LoVo (cell line): ENCODE results near the gene SPTBN5.
A peak's percentile ranks its signal among the peaks of the same experiment; 100 is the strongest.

Experiments used
- DNase-seq: peaks from one replicate; pipeline ENCODE4 v3.0.0-alpha.2; 2016; ENCODE audit warnings: low spot score

SPTBN5 gene

DNA sequence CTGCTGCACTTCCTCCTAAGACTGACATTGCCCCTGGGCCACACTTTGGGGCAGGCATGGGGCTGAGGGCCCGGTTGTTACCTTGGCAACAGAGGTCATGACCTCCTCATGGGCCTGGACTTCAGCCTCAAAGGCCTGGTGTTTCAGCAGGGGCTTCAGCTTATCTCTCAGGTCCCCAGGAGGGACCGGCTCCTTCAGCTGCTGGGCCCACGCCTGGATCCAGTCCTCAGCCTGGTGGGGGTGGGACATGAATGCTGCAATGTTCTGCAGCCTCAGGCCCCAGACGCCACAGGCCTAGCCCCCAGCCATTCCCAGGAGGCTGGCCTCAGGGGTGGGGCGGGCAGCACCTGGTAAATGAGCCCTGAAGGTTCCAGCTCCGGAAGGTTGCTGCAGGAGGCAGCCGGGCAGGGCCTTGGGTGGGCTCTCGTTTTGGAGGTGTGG lies 27.6 kb downstream of the SPTBN5 start:
- DNase-seq: no peak

DNA sequence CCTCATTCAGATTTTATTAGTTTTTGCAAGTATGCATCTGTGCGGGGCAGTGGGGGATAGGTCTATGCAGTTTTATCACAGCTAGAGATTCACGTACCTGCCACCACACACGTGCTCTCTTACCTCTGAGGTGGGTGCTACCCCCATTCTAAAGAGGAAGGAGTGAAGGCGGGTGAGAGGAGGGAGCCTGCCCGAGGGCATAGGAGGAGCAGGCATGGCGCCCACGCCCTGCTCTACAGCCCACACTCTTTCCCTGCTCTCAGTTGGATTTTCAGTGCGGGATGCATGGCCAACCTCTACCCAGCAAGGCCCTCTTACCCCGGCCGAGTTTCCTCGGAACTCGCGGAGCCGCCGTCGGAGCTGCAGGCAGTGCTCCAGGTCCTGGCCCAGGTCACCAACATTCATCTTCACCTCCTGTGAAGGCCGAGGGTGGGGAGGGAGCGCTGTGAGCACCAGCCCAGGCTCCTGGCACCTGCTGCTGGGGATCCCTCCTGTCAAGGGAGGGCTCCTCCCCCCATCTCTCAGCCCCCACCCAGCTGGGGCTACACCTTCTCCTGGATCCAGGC lies 28.3 kb downstream of the SPTBN5 start:
- DNase-seq: no peak

DNA sequence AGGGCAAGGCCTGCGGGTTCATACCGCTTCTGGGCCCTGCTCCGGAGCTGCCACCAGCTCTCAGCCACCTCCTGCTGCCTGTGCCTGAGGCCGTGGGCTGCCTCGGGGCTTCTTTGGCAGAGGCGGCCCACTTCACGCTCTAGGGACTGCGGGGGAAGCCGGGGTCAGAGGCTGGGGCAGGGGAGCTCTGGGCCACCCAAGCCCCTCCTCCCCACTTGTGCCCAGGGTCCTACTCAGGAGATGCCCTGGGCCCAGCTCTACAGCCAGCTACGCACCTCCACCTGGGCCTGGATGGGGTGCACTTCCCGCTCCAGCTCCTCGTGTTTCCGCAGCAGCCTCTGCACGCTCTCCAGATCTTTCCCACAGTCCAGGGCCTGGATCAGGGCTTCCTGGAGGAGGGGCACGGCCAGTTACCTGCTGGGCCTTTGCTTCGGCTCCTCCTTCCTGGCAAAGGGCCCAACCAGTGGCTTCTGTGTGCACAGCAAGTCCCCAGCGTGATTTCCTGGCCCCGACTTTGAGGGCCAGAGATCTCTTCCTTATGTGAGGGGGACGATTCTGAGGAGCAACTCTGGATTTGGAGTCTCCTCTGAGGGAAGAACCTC lies 31.2 kb downstream of the SPTBN5 start:
- peak; percentile 14 for DNase-seq

DNA sequence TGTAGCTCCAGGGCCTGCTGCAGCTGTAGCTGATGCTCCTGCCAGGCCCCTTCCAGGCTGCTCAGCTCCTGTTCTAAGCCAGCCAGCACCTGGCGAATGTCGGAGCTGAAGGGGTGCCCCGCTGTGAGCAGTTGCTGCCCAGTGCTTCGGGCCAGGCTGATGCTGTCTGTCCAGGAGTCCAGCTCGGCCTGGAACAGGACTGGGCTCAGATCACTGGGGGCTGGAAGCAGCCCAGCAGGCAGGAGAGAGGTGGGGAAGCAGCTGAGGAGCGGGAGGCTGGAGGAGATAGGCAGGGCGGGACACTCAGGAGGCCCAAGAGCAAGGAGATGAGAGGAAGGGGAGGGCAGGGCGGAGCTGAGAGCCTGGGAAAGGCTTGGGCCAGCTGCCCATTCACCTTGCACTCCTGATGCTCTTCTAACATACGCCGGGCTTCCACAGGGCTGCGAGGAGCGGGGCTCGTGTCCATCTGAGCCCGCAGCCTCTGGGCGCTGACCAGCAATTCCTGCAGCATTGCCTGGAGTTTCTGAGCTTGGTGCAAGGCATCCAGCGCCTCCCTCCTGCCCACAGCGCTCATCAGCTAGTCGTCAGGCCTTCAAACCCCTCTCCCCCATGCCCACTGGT lies 32.0 kb downstream of the SPTBN5 start:
- DNase-seq: no peak

DNA sequence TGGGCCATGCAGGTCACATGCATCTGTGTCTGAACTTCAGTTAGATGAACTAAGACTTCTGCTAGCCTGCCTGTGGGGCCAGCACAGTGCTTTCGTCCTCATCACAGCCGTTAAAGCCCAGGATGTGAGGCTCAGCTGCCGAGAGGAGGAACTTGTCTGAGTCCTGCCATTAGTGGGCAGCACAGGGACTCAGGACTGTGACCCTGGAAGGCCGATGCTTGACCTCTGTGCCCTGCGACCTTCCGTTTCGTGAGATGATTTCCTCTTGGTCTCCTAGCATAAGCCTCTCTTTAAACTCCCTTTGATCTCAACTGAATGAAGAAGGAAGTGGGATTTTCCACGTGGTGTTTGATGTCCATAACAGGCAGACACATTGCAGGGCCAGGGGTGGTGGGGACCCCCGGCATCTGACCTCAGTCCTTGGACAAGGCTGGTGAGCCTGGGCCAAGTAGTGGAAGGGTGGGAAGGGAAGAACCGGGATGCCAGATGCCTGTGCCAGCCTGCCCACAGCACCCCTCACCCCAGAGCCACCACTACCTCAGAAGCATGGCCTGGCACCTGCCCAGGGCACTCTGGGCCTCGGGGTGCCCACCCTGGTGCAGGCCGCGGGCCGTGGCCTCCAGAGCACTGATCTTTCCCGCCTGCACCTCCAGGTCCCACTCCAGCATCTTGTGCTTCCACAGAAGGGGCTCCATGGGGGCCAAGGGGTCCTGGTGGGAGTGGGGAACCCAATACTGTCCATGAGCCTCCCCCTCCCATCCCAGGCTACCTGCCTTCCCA lies 33.6 kb downstream of the SPTBN5 start:
- DNase-seq: no peak

DNA sequence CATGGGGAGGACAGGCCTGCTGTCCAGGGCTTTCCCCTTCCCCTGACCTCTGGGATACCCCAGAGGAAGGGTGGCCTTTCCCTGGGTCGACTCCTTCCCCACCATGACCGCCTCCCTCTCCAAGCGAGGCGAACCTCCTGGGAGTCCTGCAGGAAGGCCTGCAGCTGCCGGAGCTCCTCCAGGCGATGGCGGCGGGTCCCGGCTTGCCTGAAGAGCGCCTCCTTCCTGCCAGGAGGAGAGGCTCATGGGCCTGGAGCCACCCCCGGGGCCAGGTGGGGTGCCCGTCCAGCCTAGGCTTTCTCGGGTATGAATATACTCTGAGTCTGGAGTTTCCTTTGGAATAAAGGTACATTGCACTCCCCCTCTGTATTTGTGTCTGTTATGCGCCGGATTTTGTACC lies 35.1 kb downstream of the SPTBN5 start:
- no peak for DNase-seq

DNA sequence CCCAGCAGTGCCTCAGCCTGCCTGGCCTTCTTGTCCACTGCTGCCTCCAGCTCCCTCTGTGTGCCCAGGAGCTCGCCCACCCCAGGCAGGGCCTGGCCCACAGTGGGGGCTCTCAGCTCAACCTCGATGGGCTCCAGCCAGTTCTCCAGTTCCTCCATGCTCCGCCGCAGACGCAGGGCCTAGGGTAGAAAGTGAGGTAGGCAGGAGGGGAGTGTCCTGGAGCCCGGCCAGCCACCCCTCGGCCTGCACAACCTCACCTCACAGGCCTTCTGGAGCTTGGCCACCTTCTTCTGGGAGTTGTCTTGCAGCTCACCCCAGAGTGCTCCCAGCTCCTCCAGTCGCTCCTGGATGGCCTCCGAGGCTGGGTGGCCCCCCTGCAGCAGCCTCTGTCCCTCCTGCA lies 36.5 kb downstream of the SPTBN5 start:
- no peak for DNase-seq

DNA sequence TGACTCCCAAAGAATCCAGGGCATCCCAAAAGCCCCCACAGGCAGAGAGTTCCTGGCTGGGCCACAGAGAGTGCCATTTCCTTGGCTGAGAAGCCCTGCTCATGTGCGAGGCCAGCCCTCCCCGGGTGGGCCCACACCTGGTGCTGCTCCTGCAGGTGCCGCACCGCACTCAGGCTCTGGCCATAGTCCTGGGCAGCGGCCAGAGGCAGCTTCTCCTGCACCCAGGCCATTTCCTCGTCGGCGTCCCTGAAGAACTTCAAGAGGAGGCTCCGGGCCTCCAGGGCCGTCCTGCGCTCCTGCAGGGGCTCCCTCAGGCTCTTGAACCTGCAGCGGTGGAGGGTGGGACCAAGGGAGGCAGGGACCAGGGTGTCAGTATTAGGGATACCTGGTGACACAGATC lies 37.1 kb downstream of the SPTBN5 start:
- no peak for DNase-seq

DNA sequence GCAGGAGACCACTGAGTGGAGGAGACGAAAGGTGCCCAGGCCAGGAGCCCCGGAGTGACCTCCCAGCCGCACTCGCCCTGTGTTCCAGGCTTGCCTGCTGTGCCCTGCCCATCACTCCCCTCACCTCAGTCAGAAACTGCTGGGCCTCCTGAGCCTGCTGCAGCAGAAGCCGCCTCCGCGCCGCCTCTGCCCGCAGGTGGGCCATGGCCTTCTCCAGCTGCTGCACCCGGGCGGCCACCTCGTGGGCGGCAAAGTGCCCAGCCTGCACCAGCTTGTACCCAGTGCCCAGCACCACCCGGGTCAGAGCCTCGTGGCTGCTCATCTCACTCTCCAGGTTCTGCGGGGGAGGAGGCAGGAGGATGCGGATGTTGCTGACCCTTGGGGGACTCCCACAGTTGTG lies 37.6 kb downstream of the SPTBN5 start:
- DNase-seq: no peak

DNA sequence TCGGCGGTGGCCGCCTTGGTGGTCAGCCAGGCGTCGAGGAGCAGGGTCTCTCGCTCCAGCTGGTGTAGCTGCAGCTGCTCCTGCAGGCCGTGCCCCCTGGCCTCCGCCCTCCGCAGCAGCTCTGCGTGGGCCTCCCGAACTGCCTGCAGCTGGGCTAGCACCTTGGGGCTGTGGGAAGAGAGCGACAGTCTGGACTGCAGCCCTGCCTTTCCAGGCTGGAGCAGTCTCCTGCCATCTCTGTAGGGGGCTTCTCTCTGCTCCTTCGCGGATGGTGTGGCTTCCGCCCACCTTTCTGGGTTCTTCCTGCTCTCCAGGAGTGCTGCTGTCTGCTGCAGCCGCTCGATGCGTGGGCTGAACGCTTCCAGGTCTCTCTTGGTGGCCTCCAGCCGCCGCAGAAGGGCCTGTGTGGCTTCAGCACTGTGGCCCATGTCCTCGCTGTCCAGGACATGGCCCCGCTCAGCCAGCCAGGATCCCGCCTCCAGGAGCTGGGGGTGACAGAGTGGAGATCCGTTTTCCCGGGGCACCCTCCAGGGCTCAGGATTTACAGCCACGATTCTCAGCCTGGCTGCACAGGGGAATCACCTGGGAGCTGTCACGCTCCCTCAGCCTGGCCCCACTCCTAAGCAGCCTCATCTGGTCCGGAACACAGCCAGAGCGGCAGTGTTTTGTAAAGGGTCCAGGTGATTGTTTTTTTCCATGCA lies 38.4 kb downstream of the SPTBN5 start:
- no peak for DNase-seq

DNA sequence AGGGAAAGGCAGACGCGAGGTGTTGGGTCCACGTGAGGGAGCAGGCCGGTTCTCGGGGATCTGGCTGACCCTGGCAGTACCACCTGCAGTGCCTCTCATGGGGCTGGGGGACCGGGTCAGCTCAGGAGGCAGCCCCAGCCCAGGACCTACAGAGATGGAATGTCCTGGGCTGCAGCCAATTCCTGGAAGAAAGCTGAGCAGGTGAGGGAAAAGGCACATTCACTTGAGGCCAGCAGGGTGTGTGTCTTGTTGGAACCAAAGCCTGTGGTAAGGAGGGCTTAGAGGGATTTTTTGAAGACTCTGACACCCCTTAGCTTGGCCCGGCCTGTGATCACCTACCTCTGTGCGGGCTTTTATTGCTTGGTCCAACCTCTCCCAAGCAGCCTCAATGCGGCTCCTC lies 39.4 kb downstream of the SPTBN5 start:
- no peak for DNase-seq

DNA sequence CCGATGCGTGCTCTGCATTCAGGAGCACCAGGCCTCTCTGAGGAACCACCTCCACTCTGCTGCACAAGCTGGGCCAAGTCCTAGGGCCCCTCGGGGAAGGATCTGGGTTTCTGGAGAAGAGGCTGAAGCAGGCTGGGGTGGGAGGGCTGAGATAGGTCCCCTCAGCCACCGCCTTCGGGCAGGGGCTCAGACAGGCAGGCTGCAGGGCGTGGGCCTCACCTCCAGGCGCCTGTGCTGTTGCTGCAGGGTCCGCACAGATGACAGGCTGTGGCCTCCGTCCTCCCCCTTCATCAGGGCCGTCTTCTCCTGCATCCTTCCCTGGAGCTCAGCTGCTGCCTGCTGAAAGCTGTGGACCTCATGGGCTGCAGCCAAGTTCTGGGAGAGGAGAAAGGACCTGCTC lies 40.0 kb downstream of the SPTBN5 start:
- no peak for DNase-seq

DNA sequence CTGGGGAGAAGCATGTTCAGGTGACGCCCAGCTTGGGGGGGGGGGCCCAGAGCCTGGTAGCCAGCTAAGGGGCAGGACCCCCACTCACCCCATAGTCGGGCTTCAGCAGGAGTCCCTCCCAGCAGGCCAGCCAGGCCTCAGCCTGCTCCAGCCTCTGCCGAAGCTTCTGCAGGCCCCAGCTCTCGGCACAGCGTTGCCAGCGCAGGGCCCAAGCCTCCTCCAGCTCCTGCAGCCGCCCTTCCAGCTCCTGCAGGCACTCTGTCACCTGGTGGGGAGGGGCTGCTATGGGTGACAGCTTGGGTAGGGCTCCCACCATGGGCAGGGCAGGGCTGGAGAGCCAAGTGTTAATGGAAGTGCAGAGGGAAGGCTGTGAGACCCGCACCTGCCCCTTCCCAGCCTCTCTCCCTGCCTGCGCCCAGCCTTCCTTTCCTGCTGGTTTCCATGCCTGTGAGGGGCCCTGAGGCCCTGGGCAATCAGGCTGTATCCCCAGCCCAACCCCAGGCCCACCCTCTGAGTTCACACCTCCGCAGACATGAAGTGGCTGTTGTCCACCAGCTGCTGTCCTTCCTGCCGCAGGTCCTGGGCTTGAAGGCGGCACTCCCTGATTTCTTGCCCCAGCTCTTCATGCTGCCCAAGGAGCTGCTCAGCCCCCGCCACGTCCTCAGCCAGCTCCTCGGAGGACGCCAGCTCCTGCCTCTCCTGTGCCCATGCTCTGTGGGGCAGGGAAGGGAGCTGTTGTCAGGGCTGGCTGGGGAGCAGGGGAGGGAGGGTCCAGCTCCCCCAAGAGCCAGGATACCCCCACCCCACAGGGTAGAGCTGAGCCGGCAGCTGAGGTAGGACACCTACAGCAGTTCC lies 40.9 kb downstream of the SPTBN5 start:
- no peak for DNase-seq

DNA sequence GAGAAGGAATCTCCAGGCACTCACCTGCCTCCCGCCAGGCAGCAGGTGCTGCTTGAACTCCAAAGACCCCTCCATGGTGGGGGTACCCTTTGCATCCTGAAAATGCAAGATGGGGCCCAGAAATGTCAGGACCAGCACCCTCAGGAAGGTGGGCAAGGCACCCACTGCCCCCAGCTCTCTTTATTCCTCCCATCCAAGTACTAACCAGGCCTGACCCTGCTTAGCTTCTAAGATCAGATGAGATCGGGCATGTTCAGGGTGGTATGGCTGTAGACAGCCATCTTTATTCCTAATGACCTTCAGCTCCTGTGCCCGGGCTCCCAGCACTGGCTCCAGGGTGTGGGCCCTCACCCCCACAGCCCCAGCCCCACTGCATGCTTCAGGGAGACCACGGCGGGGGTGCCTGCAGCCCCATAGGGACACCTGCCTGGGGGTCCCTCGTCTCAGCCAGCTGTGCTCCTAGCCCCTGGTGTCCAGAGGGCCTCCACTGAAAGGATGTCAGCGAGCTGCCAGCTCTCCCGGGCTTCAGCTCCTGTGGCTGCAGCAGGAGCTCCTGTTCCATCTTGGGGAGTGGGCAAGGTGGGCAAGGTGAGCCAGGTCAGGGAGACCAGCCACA lies 42.0 kb downstream of the SPTBN5 start:
- no peak for DNase-seq

DNA sequence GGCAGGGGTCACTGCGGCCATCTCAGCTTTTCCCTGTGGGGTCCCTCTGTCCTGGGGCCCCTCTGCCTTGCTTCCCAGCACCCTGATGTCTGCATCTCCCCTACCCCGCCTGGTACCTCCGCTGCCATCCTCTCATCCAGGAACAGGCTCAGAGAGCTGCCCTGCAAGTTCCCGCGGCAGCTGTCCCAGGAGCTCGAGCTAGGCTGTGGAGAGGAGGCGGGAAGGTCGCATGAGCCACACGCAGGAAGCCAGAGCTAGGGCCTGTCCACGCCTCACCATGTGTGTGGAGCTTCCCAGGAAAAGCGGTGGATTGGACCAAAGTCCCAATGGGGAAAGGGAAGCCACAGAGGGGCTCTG lies 42.7 kb downstream of the SPTBN5 start:
- DNase-seq: no peak

DNA sequence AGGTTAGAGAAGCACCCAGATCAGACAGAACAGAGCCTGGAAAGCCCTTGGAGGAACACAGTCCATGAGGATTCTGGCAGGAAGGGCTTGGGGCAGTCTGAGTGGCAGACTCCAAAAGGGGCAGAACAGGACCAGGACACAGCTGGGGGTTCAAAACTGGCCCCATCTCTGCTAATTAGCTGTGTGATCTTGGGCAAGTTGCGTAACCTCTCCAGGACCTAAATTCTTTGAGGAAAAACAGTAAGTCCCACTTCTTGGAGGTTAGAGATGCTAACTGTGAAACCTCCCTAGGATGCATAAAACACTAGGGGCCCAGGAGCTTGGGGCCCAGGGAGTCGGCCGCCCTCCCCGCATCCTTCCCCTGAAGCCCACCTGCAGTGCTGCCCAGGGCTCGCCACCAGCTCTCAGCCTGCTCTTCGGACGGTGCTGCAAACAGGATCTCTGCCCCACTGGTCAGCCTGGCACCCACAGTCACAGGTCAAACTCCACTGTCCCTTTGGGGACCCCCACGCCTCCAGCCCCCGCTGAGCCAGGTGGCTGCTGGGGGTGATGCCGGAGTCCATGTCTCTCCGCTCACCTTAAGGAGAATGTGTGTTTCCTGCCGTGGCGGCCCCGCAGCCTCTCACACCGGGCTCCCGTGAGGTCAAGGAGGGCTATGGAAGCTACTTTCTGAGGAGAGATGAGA lies 43.2 kb downstream of the SPTBN5 start:
- no peak for DNase-seq

DNA sequence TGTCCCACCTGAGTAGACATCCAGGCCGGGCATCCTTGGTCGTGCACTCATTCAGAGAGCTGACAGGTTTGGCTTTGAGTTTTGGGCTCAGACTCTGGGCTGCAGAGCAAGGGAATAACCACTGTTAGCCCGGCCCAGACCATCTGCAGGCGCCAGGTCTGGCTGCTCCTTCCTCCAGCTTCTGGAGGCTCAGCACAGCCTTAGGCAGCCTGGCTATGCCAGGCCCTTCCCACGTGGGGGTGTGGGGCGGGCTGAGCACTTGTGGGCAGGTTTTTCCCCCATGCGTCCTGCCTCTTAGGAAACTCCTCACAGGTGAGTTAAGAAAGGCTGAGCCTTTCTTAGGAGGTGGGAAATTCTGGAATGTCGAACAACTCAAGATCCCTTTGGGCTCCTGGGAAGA lies 44.0 kb downstream of the SPTBN5 start:
- no peak for DNase-seq

DNA sequence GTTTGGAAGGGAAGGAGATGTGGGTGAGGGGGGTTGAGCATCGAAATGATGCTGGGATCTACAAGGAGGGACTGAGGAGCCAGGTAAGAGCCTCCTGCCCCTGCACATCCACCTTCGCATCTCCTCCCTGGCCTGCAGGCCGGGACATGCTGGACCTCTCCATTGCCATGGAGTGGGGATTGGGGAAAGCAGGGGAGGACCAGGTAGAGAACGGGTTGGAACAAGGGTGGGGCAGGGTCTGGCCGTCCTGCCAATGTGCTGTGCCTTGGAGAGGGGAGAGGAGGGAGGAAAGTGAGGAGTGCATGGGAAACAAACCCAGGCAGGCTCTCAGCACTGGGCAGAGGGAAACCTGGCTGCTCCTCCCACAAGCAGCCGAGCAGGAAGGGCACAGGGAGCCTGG lies 44.6 kb downstream of the SPTBN5 start:
- DNase-seq: no peak

DNA sequence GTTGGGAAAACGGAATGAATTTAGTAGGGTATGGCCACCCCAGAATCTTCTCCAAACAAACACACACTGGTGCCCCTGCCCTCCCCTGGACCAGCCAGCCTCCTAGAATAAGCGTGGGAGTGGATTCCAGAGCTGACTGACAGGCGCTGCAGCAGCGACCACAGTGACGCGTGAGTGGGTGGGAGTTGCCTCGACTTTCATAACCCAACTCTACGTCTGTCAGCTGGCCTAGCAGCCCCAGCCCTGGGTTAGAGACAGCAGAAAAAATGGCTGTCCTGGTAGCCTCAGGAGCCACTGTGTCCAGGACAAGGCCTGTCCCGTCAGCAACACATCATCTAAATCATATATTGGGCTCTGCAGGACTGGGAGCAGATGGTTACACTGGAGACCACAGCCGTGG lies 45.2 kb downstream of the SPTBN5 start:
- DNase-seq: no peak

DNA sequence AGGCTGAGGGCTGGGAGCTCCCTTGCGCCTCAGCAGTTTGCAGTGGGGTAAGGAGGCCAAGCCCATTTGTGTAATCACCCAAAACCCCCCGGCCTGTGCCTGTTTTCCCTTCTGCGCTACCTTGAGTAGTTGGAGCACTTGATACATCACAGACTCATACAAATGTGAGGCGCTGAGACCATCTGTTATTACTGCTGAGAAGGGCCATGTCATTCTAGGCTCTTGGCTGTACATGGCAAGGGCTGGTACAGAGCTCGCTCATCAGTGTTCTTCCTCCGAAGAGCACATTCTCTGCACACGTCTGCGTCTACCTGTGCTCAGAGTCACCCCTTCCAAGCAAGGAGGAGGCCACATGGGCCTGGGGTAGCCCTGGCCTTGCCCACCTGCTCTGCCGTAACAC lies 45.9 kb downstream of the SPTBN5 start:
- no peak for DNase-seq

DNA sequence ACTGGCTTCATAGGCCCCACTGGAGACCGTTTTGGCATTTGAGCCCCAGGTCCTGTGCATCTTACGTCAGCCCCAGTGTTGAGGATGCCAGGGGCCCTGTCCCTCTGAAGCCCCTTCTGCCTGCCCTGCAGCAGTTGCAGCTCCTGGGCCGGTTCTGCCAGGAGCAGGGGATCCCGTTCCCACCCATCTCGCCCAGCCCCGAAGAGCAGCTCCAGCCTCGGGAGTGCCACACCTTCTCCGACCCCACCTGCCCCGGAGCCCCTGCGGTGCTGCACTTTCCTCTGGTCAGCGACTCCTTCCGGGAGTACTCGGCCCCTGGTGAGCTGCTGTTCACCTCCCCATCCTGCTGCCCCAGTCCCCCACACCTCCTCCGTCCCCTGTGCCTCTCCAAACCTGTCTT lies 46.6 kb downstream of the SPTBN5 start:
- DNase-seq: no peak
